Dermis microvascular lymphatic vessel endothelial cell (primary cell): ENCODE data around the gene PRCD. TPM values are rescaled to one million over a fixed set of nuclear protein-coding genes. Genes with fewer than 3 reads are reported as not detected.

ENCODE experiments used
- DNase-seq, 2 donors: peaks; one replicate each; pipeline versions ENCODE4 v3.0.0 to v3.0.0-alpha.2; 2010; ENCODE audit warnings: low read depth in 2 of 2
- total RNA-seq: library from RNA; depleted of rRNA; stranded (reverse); fragments of >200 nt; gene quantifications from 2 replicates; pipeline ENCODE4 v1.2.1, GENCODE V29; 2014

Gene PRCD
- 0.39 and 0.89 TPM in 2 replicates for total RNA-seq

GRCh38 chr17:76539631-76540271 is at the start of gene PRCD:
PRCD (plus strand) TSS chr17:76540044; CDS start chr17:76540142, 98 bp downstream.
- no peak for DNase-seq

GRCh38 chr17:76490112-76490710 is 49.6 kb upstream of the PRCD start:
- DNase-seq = no peak

GRCh38 chr17:76491271-76492122 is 48.3 kb upstream of the PRCD start:
- no peak for DNase-seq

- DNase-seq = no peak
These were observed 47.5 kb upstream of the PRCD start for GRCh38 chr17:76492123-76492988.

- DNase-seq = peak; percentile 63 to 78
These were observed 46.8 kb upstream of the PRCD start for GRCh38 chr17:76492989-76493501.

GRCh38 chr17:76493505-76494167 is 46.2 kb upstream of the PRCD start:
- DNase-seq = no peak

- DNase-seq = no peak
These were observed 44.0 kb upstream of the PRCD start for GRCh38 chr17:76495663-76496400.

GRCh38 chr17:76496464-76496863 is 43.4 kb upstream of the PRCD start:
- DNase-seq = no peak

- no peak for DNase-seq
These were observed 42.2 kb upstream of the PRCD start for GRCh38 chr17:76497699-76497978.

- peak; percentile 80 to 94 for DNase-seq
These were observed 41.6 kb upstream of the PRCD start for GRCh38 chr17:76497979-76498875.

GRCh38 chr17:76498876-76499251 is 41.0 kb upstream of the PRCD start:
- DNase-seq = no peak

- DNase-seq = peak in 1 of 2 donors; percentile 55
These were observed 40.6 kb upstream of the PRCD start for GRCh38 chr17:76499267-76499667.

- peak in 1 of 2 donors; percentile 28 for DNase-seq
These were observed 39.6 kb upstream of the PRCD start for GRCh38 chr17:76500074-76500746.

- no peak for DNase-seq
These were observed 39.2 kb upstream of the PRCD start for GRCh38 chr17:76500747-76501017.

- DNase-seq = peak in 1 of 2 donors; percentile 73
These were observed 38.6 kb upstream of the PRCD start, which contains the start of gene RHBDF2 for GRCh38 chr17:76501018-76501826. RHBDF2 (minus strand) TSS chr17:76501423; CDS start chr17:76481524, 19,899 bp downstream.

- DNase-seq = no peak
These were observed 38.0 kb upstream of the PRCD start for GRCh38 chr17:76501827-76502307.

GRCh38 chr17:76502341-76503211 is 37.3 kb upstream of the PRCD start:
- no peak for DNase-seq
